Mucosa of stomach (tissue), 1 donor: Measurements from ENCODE around the gene AP2M1.

ENCODE experiments used
- H3K27me3 ChIP-seq: one replicate; pipeline ENCODE4 v1.7.0; 2013; ENCODE audit warnings: mild to moderate bottlenecking, low read length; ENCODE audit not compliant: control insufficient read depth, insufficient read depth
- H3K36me3 ChIP-seq: one replicate; pipeline ENCODE4 v1.7.0; 2013; ENCODE audit warnings: low read length; ENCODE audit not compliant: control insufficient read depth, insufficient read depth
- H3K4me1 ChIP-seq: one replicate; pipeline ENCODE4 v1.7.0; 2013; ENCODE audit warnings: mild to moderate bottlenecking, low read length; ENCODE audit not compliant: control insufficient read depth, insufficient read depth
- H3K4me3 ChIP-seq: one replicate; pipeline ENCODE4 v1.7.0; 2013; ENCODE audit warnings: low read length
- H3K9ac ChIP-seq: one replicate; pipeline ENCODE4 v1.7.0; 2013; ENCODE audit warnings: mild to moderate bottlenecking, low read length, moderate library complexity
- H3K9me3 ChIP-seq: one replicate; pipeline ENCODE4 v1.7.0; 2013; ENCODE audit warnings: mild to moderate bottlenecking, low read length, moderate library complexity; ENCODE audit not compliant: control insufficient read depth
- donor health status: Pancreatic carcinoma.

The AP2M1 gene

GRCh38 chr3:184211718-184212117 lies 37.1 kb downstream of the AP2M1 start:
- Histone ChIP-seq H3K36me3 (no peaks in the 10 kb centered on the region), H3K4me3 (no peak overlapping the region), H3K4me1 (no peaks in the 10 kb centered on the region), H3K9ac (no peak overlapping the region), H3K9me3 (no peaks in the 10 kb centered on the region), H3K27me3 (no peaks in the 10 kb centered on the region)

GRCh38 chr3:184218814-184219213 lies 44.2 kb downstream of the AP2M1 start:
- no peak overlapping the region for H3K4me3 ChIP-seq
- H3K4me1 ChIP-seq, result no peaks in the 10 kb centered on the region
- no peaks in the 10 kb centered on the region for H3K9me3 ChIP-seq
- H3K9ac ChIP-seq, result no peak overlapping the region
- no peaks in the 10 kb centered on the region for H3K27me3 ChIP-seq
- H3K36me3 ChIP-seq, result no peaks in the 10 kb centered on the region

GRCh38 chr3:184222521-184222920 lies 47.9 kb downstream of the AP2M1 start:
- H3K27me3 ChIP-seq, result peaks cover 8% of the 10 kb centered on the region
- no peaks in the 10 kb centered on the region for H3K9me3 ChIP-seq
- no peaks in the 10 kb centered on the region for H3K4me1 ChIP-seq
- H3K36me3 ChIP-seq, result no peaks in the 10 kb centered on the region
- H3K4me3 ChIP-seq, result no peak overlapping the region
- H3K9ac ChIP-seq, result no peak overlapping the region

- no peaks in the 10 kb centered on the region for H3K9me3 ChIP-seq
- no peaks in the 10 kb centered on the region for H3K36me3 ChIP-seq
- no peak overlapping the region for H3K9ac ChIP-seq
- peaks cover 22% of the 10 kb centered on the region for H3K27me3 ChIP-seq
- no peak overlapping the region for H3K4me3 ChIP-seq
- no peaks in the 10 kb centered on the region for H3K4me1 ChIP-seq
Observed at GRCh38 chr3:184223946-184224345, 49.3 kb downstream of the AP2M1 start.

GRCh38 chr3:184227481-184227935 lies 52.9 kb downstream of the AP2M1 start:
- Histone ChIP-seq H3K36me3 (no peaks in the 10 kb centered on the region), H3K9ac (no peak overlapping the region), H3K4me3 (no peak overlapping the region), H3K4me1 (peaks cover 9% of the 10 kb centered on the region), H3K27me3 (peaks cover 57% of the 10 kb centered on the region), H3K9me3 (no peaks in the 10 kb centered on the region)

GRCh38 chr3:184228376-184229137 lies 53.9 kb downstream of the AP2M1 start:
- no peak overlapping the region for H3K4me3 ChIP-seq
- no peak overlapping the region for H3K9ac ChIP-seq
- no peaks in the 10 kb centered on the region for H3K9me3 ChIP-seq
- H3K36me3 ChIP-seq, result no peaks in the 10 kb centered on the region
- H3K4me1 ChIP-seq, result peaks cover 9% of the 10 kb centered on the region
- peaks cover 66% of the 10 kb centered on the region for H3K27me3 ChIP-seq

GRCh38 chr3:184229394-184230080 lies 54.9 kb downstream of the AP2M1 start, which contains the start of gene VWA5B2:
Gene VWA5B2 (plus strand): TSS chr3:184229585. CDS start chr3:184230529, 944 bp downstream.
- Histone ChIP-seq H3K4me1 (peaks cover 9% of the 10 kb centered on the region), H3K4me3 (peak within 1 kb of the TSS; percentile 8), H3K36me3 (no peaks in the 10 kb centered on the region), H3K27me3 (peaks cover 66% of the 10 kb centered on the region), H3K9ac (peak within 1 kb of the TSS; percentile 22), H3K9me3 (no peaks in the 10 kb centered on the region)

GRCh38 chr3:184230081-184230602 lies 55.5 kb downstream of the AP2M1 start:
- no peaks in the 10 kb centered on the region for H3K9me3 ChIP-seq
- peaks cover 9% of the 10 kb centered on the region for H3K4me1 ChIP-seq
- peak overlapping the region; percentile 8 for H3K4me3 ChIP-seq
- no peaks in the 10 kb centered on the region for H3K36me3 ChIP-seq
- H3K9ac ChIP-seq, result peak overlapping the region; percentile 22
- peaks cover 66% of the 10 kb centered on the region for H3K27me3 ChIP-seq

- H3K4me3 ChIP-seq, result no peak overlapping the region
- H3K27me3 ChIP-seq, result peaks cover 66% of the 10 kb centered on the region
- H3K36me3 ChIP-seq, result no peaks in the 10 kb centered on the region
Observed at GRCh38 chr3:184230603-184231528, 56.2 kb downstream of the AP2M1 start.

GRCh38 chr3:184231671-184232070 lies 57.0 kb downstream of the AP2M1 start:
- no peak overlapping the region for H3K4me3 ChIP-seq
- H3K9me3 ChIP-seq, result no peaks in the 10 kb centered on the region
- peaks cover 62% of the 10 kb centered on the region for H3K27me3 ChIP-seq
- H3K9ac ChIP-seq, result no peak overlapping the region
- H3K36me3 ChIP-seq, result no peaks in the 10 kb centered on the region
- peaks cover 9% of the 10 kb centered on the region for H3K4me1 ChIP-seq

More at GRCh38 chr3:184230603-184231528, 56.2 kb downstream of the AP2M1 start:
- Histone ChIP-seq H3K4me1 (peaks cover 9% of the 10 kb centered on the region), H3K9ac (no peak overlapping the region), H3K9me3 (no peaks in the 10 kb centered on the region)

GRCh38 chr3:184233127-184233843 lies 58.6 kb downstream of the AP2M1 start:
- Histone ChIP-seq H3K9ac (no peak overlapping the region), H3K27me3 (peaks cover 50% of the 10 kb centered on the region), H3K36me3 (no peaks in the 10 kb centered on the region), H3K9me3 (no peaks in the 10 kb centered on the region), H3K4me3 (no peak overlapping the region), H3K4me1 (peaks cover 9% of the 10 kb centered on the region)
